ENCODE results near the gene HOXD10. TPM values are rescaled to one million over a fixed set of nuclear protein-coding genes. Genes with fewer than 3 reads are reported as not detected.

Gene HOXD10
- total RNA-seq, 1 donor from 2014 or later: not detected

- peak within 1 kb of the TSS; percentile 62 for H3K4me2 ChIP-seq
- H3K27ac Mint-ChIP-seq: no peak within 1 kb of the TSS
- peaks cover 100% of the 10 kb centered on the region for H3K27me3 ChIP-seq
- H3K4me3 Mint-ChIP-seq: peak within 1 kb of the TSS; percentile 71
- H2AFZ ChIP-seq (replicated peaks): no peak within 1 kb of the TSS
- no peaks in the 10 kb centered on the region for H3K4me1 ChIP-seq
- DNase-seq (ENCODE audit: low spot score): peak; percentile 65
- peak within 1 kb of the TSS; percentile 14 for H3K4me3 ChIP-seq
- no peaks in the 10 kb centered on the region for H3K36me3 ChIP-seq
- peaks cover 96% of the 10 kb centered on the region for H4K20me1 ChIP-seq (ENCODE audit: low read depth)
- H3K9me3 ChIP-seq (ENCODE audit: low read depth): no peaks in the 10 kb centered on the region
- H3K4me1 Mint-ChIP-seq: peaks cover 15% of the 10 kb centered on the region
- no peak within 1 kb of the TSS for H3K27ac ChIP-seq
- H3F3A ChIP-seq (ENCODE audit: low read depth): no peaks in the 10 kb centered on the region
- no peaks in the 10 kb centered on the region for H3K36me3 Mint-ChIP-seq
- TF ChIP-seq EZH2phosphoT487 (IDR thresholded peaks at IDR 0.05) (peak; percentile 84), EZH2 (IDR thresholded peaks at IDR 0.05) (peak; percentile 91)
- TF ChIP-seq, protein P1, sequence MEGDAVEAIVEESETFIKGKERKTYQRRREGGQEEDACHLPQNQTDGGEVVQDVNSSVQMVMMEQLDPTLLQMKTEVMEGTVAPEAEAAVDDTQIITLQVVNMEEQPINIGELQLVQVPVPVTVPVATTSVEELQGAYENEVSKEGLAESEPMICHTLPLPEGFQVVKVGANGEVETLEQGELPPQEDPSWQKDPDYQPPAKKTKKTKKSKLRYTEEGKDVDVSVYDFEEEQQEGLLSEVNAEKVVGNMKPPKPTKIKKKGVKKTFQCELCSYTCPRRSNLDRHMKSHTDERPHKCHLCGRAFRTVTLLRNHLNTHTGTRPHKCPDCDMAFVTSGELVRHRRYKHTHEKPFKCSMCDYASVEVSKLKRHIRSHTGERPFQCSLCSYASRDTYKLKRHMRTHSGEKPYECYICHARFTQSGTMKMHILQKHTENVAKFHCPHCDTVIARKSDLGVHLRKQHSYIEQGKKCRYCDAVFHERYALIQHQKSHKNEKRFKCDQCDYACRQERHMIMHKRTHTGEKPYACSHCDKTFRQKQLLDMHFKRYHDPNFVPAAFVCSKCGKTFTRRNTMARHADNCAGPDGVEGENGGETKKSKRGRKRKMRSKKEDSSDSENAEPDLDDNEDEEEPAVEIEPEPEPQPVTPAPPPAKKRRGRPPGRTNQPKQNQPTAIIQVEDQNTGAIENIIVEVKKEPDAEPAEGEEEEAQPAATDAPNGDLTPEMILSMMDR (IDR thresholded peaks at IDR 0.05): no peak
- peaks cover 13% of the 10 kb centered on the region for H3K9me3 Mint-ChIP-seq
- no peaks in the 10 kb centered on the region for H3K79me2 ChIP-seq (ENCODE audit: low read depth)
- no peak within 1 kb of the TSS for H3K9ac ChIP-seq
- H3K27me3 Mint-ChIP-seq (ENCODE audit: insufficient read depth, low read depth): peaks cover 87% of the 10 kb centered on the region
Observed at GRCh38 chr2:176106581-176107539, 9.7 kb upstream of the HOXD10 start, which contains the start of gene HOXD11. Gene HOXD11, plus strand, starts transcription at chr2:176107280. Its CDS starts 76 bp downstream, at chr2:176107356.

GRCh38 chr2:176107731-176108181, 8.8 kb upstream of the HOXD10 start:
- TF ChIP-seq, protein P1 (IDR thresholded peaks at IDR 0.05): no peak
- TF ChIP-seq EZH2 (IDR thresholded peaks at IDR 0.05): peak; percentile 74
- no peak for TF ChIP-seq EZH2phosphoT487 (IDR thresholded peaks at IDR 0.05)
- Histone ChIP-seq H3K9ac (no peak overlapping the region), H3K36me3 (no peaks in the 10 kb centered on the region), H3K4me1 (no peaks in the 10 kb centered on the region), H3K79me2 (ENCODE audit: low read depth) (no peaks in the 10 kb centered on the region), H3K4me2 (peak overlapping the region; percentile 59), H3K9me3 (ENCODE audit: low read depth) (no peaks in the 10 kb centered on the region), H3F3A (ENCODE audit: low read depth) (no peaks in the 10 kb centered on the region), H3K27me3 (peaks cover 100% of the 10 kb centered on the region), H3K4me3 (no peak overlapping the region), H2AFZ (replicated peaks) (no peak overlapping the region), H4K20me1 (ENCODE audit: low read depth) (peaks cover 96% of the 10 kb centered on the region), H3K27ac (no peak overlapping the region)
- H3K4me1 Mint-ChIP-seq: peaks cover 15% of the 10 kb centered on the region
- H3K9me3 Mint-ChIP-seq: peaks cover 8% of the 10 kb centered on the region
- no peaks in the 10 kb centered on the region for H3K36me3 Mint-ChIP-seq
- peaks cover 85% of the 10 kb centered on the region for H3K27me3 Mint-ChIP-seq (ENCODE audit: insufficient read depth, low read depth)
- no peak overlapping the region for H3K27ac Mint-ChIP-seq
- DNase-seq (ENCODE audit: low spot score): peak; percentile 66
- no peak overlapping the region for H3K4me3 Mint-ChIP-seq

DNA sequence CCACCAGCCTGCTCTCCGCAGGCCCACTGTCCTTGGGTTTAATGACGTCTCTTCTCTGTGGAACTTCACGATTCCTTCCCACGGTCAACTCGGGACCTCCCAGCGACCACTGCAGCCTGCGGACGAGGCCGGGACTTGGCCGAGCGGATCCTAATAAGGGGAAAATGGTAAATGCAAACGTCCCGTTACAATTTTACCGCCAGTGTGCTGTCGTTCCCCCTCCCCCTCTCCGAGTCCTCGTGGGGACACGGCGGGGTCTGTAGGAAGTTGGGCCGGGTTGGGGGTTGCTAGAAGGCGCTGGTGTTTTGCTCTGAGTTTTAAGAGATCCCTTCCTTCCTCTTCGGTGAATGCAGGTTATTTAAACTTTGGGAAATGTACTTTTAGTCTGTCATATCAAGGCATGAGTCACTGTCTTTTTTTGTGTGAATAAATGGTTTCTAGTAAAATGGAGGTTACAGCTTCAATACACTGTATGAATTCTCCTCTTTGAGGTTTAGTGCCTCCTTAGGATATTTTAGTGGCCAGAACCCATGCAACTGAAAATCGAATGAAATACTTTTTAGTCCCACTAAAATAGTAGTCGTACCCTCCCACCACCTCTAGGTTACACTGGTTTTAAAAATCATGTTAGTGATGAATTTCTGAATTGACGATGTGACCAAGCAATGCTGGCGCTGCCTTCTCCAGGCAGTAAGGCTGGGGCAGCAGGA, 7.2 kb upstream of the HOXD10 start:
- H3K36me3 Mint-ChIP-seq: no peaks in the 10 kb centered on the region
- no peaks in the 10 kb centered on the region for H3K4me1 ChIP-seq
- H3K9ac ChIP-seq: no peak overlapping the region
- H3K4me1 Mint-ChIP-seq: peaks cover 15% of the 10 kb centered on the region
- TF ChIP-seq EZH2 (IDR thresholded peaks at IDR 0.05) (peak; percentile 94), EZH2phosphoT487 (IDR thresholded peaks at IDR 0.05) (peak; percentile 94)
- TF ChIP-seq, protein P1 (IDR thresholded peaks at IDR 0.05): no peak
- peaks cover 10% of the 10 kb centered on the region for H3K9me3 Mint-ChIP-seq
- H3K36me3 ChIP-seq: no peaks in the 10 kb centered on the region
- no peak overlapping the region for H3K4me2 ChIP-seq
- peaks cover 100% of the 10 kb centered on the region for H3K27me3 ChIP-seq
- peaks cover 85% of the 10 kb centered on the region for H3K27me3 Mint-ChIP-seq (ENCODE audit: insufficient read depth, low read depth)
- peaks cover 96% of the 10 kb centered on the region for H4K20me1 ChIP-seq (ENCODE audit: low read depth)
- H3K9me3 ChIP-seq (ENCODE audit: low read depth): no peaks in the 10 kb centered on the region
- no peak overlapping the region for H3K4me3 Mint-ChIP-seq
- H3K27ac ChIP-seq: no peak overlapping the region
- no peak overlapping the region for H3K4me3 ChIP-seq
- DNase-seq (ENCODE audit: low spot score): no peak
- H3F3A ChIP-seq (ENCODE audit: low read depth): no peaks in the 10 kb centered on the region
- no peaks in the 10 kb centered on the region for H3K79me2 ChIP-seq (ENCODE audit: low read depth)
- H2AFZ ChIP-seq (replicated peaks): no peak overlapping the region
- H3K27ac Mint-ChIP-seq: no peak overlapping the region
